LoVo (cell line): Measurements from ENCODE around the gene EIF3J.

Source experiments
- DNase-seq: peaks from one replicate; pipeline ENCODE4 v3.0.0-alpha.2; 2016; ENCODE audit warnings: low spot score

EIF3J gene

GRCh38 chr15:44595656-44596510 is 58.9 kb downstream of the EIF3J start:
- DNase-seq = no peak

GRCh38 chr15:44596511-44597010 is 59.6 kb downstream of the EIF3J start:
- DNase-seq = no peak

GRCh38 chr15:44598066-44598465 is 61.1 kb downstream of the EIF3J start:
- DNase-seq = no peak

- DNase-seq = no peak
Observed at GRCh38 chr15:44598892-44599291, 61.9 kb downstream of the EIF3J start.

GRCh38 chr15:44603126-44603525 is 66.2 kb downstream of the EIF3J start:
- no peak for DNase-seq

GRCh38 chr15:44606740-44607139 is 69.8 kb downstream of the EIF3J start:
- DNase-seq = no peak
